HG03280 (cell line): ENCODE results near the gene CLOCK.

Experiments used
- ATAC-seq: cut with Tn5 transposase; IDR thresholded peaks from one replicate; pipeline ENCODE4 v1.9.1; 2021; ENCODE audit warnings: mild to moderate bottlenecking, moderate library complexity; ENCODE audit not compliant: unreplicated experiment

Gene CLOCK

DNA sequence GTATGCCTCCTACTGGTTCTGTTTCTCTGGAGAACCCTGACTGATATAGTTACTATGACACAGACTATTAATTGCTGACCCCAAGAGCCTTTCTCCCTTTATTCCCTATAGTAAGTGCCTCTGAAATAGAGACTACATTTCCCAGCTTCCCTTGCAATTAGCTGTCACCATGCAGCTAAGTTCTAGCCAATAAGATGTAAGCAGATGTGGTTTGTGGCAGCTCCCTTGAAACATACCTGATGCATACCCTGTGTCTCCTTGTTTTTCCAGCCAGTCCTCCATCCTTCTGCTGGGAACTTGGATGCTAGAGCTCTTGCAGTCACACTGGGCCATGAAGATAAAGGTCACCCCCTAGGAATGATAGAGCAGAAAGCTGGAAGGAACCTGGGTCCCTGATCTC, 160.6 kb downstream of the CLOCK start:
- peak; percentile 68 for ATAC-seq

- ATAC-seq, result no peak
Observed at GRCh38 chr4:55385201-55385649, 161.5 kb downstream of the CLOCK start.

GRCh38 chr4:55382488-55383003, 164.2 kb downstream of the CLOCK start:
- ATAC-seq, result no peak

DNA sequence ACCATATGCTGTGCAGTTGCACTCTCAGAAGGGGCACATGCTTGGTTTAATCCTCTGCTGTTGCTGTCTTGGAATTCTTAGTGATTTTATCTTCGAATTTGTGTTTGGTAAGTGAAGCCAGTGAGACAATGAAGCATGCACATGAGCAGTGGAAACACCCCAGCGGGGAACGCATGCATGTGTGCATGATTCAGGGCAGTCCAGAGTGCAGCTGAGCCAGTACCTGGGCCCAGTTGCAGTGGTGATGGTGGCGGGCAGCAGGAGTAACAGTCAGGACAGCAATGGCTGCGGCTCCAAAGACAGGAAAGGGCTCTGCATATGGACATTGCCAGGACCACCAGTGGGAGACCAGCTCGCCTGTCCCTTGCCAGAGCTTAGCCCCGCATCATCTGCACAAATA, 165.2 kb downstream of the CLOCK start:
- no peak for ATAC-seq

DNA sequence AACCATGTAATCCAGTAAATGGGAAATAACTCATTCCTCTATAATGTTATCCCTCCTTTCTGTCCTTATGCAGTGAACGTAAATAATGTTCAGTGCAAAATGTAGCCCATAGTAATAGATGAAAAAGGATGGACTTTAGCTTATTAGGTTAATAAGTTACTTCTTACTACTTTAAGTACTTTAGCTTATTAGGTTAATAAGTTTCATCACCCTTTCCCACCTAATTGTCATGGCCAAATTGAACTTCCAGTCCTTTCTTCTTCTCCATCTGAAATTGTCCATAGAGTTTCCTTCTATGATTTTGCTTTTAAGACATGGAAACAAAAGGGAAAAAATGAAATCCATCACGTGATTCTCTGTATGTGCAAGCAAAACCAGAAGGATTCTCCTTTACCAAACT, 166.1 kb downstream of the CLOCK start:
- no peak for ATAC-seq

DNA sequence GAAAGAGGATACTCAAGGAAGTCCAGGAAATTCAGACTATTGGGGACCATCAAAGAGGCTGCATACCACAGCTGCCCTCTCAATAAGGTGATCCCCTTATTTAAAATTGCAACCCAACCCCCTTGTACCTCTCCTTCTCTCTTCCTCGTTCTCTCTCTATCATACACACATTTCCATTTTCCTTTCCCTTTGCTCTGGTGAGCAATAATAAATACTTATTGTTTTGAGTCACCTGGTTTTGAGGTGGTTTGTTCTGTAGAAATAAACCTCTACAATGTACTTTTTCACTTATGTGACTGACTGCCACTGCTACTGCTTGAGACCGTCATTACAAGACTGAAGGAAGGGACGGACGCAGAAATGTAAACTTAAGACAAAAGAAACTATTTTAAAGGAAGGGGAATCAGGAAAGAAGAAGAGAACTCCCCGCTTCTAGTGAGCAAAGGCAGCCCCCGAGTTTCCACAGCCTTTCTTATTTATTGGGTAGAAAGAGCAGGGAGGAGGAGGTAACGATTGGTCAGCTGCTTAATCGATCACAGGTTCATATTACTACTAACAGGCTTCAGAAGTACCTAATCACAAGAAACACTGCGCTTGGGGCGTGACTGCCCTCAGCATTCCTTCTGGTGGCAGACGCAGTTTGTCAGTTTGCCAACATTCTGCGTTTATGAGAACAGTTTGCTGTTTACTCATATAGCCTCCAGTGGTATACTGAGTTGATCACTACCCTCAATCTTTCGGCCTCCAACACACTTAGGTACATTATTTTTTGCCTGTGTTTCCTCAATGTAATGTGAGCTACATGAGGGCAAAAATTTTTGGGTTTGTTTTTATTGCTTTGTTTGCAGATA, 167.9 kb downstream of the CLOCK start:
- ATAC-seq, result no peak
